ENCODE data around the gene KLHL30. TPM values are rescaled to one million over a fixed set of nuclear protein-coding genes. Genes with fewer than 3 reads are reported as not detected.

KLHL30 gene
- total and polyA plus RNA-seq, 2 experiments from 2014 or later: 0.07 TPM; not detected in 1

DNA sequence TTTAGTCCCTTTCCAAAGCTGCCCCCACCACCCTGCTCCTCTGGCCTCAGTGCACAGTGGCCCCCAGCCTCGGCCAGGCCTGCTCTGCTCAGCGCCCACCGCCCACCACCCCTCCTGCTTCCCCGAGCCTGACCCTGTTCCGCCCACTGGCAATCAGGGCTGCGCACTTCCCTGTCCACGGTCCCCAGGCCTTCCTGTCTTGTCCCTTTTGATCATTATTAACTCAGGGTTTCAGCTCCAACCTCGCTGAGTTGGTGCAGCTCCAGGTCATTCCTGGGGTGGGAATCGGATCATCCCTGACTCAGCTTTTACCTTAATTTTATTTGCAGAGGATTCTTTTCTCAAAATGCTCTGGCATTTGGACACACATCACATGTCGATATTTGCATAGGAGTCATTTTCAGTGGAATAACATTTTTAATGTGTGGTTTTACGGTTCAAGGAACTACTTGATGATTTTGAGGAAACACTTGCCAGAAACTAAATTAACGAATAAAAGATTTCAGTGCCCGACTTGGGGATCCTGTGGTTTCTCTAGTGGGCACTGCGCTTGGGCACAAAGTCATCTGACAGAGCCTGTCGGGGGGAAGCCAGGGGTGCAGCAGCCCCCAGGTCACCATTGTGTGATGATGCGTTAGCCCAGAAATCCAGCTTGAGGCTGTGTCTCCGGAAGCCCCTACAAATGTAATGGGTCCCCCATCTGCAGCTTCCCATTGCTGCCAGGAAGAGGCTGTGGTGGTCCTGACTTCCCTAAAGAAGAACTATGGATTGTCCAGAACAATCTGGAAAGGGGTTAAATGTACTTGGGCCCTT lies 39.4 kb upstream of the KLHL30 start:
- H3K79me2 ChIP-seq (replicated peaks; ENCODE audit: insufficient read depth): no peaks in the 10 kb centered on the region
- peaks cover 18% of the 10 kb centered on the region for H3K36me3 Mint-ChIP-seq (ENCODE audit: low read depth)
- peak overlapping the region; percentile 62; the same call in 1 of the 2 replicates for H3K4me2 ChIP-seq
- no peak overlapping the region for H3K27ac ChIP-seq (ENCODE audit: low read depth)
- H3K27me3 ChIP-seq (ENCODE audit: insufficient read depth): no peaks in the 10 kb centered on the region
- peaks cover 32% of the 10 kb centered on the region for H3K27me3 Mint-ChIP-seq (ENCODE audit: insufficient read depth, low read depth, poor library complexity)
- H3K4me1 ChIP-seq (ENCODE audit: insufficient read depth): peaks cover 23% of the 10 kb centered on the region
- H4K20me1 ChIP-seq (replicated peaks; ENCODE audit: insufficient read depth): no peaks in the 10 kb centered on the region
- TF ChIP-seq EZH2 (IDR thresholded peaks at IDR 0.05; ENCODE audit: low read depth, unreplicated experiment) (no peak), POLR2AphosphoS5 (IDR thresholded peaks at IDR 0.05; ENCODE audit: low read depth) (no peak), NANOG (IDR thresholded peaks at IDR 0.05; ENCODE audit: borderline replicate concordance) (no peak), JUNB (IDR thresholded peaks at IDR 0.05; ENCODE audit: unreplicated experiment) (no peak), ZNF331 (CRISPR knock-in tag; IDR thresholded peaks at IDR 0.05; ENCODE audit: low read depth) (no peak), STAT1 (IDR thresholded peaks at IDR 0.05; ENCODE audit: unreplicated experiment) (no peak), EZH2phosphoT487 (IDR thresholded peaks at IDR 0.05; ENCODE audit: unreplicated experiment) (no peak)
- TF ChIP-seq, protein P1, sequence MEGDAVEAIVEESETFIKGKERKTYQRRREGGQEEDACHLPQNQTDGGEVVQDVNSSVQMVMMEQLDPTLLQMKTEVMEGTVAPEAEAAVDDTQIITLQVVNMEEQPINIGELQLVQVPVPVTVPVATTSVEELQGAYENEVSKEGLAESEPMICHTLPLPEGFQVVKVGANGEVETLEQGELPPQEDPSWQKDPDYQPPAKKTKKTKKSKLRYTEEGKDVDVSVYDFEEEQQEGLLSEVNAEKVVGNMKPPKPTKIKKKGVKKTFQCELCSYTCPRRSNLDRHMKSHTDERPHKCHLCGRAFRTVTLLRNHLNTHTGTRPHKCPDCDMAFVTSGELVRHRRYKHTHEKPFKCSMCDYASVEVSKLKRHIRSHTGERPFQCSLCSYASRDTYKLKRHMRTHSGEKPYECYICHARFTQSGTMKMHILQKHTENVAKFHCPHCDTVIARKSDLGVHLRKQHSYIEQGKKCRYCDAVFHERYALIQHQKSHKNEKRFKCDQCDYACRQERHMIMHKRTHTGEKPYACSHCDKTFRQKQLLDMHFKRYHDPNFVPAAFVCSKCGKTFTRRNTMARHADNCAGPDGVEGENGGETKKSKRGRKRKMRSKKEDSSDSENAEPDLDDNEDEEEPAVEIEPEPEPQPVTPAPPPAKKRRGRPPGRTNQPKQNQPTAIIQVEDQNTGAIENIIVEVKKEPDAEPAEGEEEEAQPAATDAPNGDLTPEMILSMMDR (conservative IDR thresholded peaks at IDR 0.05; ENCODE audit: low read depth in 2 of 2): no peak
- no peaks in the 10 kb centered on the region for H3K36me3 ChIP-seq (ENCODE audit: insufficient read depth)
- peak overlapping the region; percentile 67; the same call in 1 of the 2 replicates for H3K27ac Mint-ChIP-seq
- H3K9me3 Mint-ChIP-seq: no peaks in the 10 kb centered on the region
- peaks cover 42% of the 10 kb centered on the region for H3K4me1 Mint-ChIP-seq
- ATAC-seq: no peak
- peaks cover 6% of the 10 kb centered on the region; the same call in 1 of the 2 replicates for H3F3A ChIP-seq (replicated peaks; ENCODE audit: low read depth)
- no peak overlapping the region for H3K4me3 Mint-ChIP-seq
- H3K4me3 ChIP-seq: no peak overlapping the region
- H3K9me2 ChIP-seq (ENCODE audit: insufficient read depth): no peaks in the 10 kb centered on the region
- H2AFZ ChIP-seq: no peak overlapping the region
- DNase-seq (ENCODE audit: low spot score): no peak

DNA sequence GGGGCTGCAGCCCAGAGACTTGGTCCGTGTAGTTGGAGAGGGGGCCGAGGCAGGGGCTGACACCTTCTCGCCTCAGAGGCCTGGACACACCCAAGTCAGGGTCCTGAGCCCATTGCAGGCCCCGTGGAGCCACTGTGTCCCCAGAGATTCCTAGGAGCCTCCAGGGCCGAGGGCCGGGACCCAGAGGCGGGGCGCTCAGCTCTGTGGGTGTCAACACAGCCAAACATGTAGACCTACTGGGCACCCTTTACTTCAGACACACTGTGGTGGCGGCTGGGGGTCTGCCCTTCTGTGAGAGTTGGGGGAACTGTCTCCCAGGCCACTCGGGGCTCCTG lies 38.8 kb upstream of the KLHL30 start:
- Histone ChIP-seq H3F3A (replicated peaks; ENCODE audit: low read depth) (peaks cover 6% of the 10 kb centered on the region; the same call in 1 of the 2 replicates), H3K4me2 (no peak overlapping the region), H3K9me2 (ENCODE audit: insufficient read depth) (no peaks in the 10 kb centered on the region), H3K79me2 (replicated peaks; ENCODE audit: insufficient read depth) (no peaks in the 10 kb centered on the region), H3K4me3 (no peak overlapping the region), H3K27ac (ENCODE audit: low read depth) (no peak overlapping the region), H3K27me3 (ENCODE audit: insufficient read depth) (no peaks in the 10 kb centered on the region), H3K36me3 (ENCODE audit: insufficient read depth) (no peaks in the 10 kb centered on the region), H2AFZ (no peak overlapping the region), H3K4me1 (ENCODE audit: insufficient read depth) (peaks cover 23% of the 10 kb centered on the region), H4K20me1 (replicated peaks; ENCODE audit: insufficient read depth) (no peaks in the 10 kb centered on the region)
- Mint-ChIP-seq H3K36me3 (ENCODE audit: low read depth) (peaks cover 13% of the 10 kb centered on the region), H3K9me3 (no peaks in the 10 kb centered on the region), H3K4me1 (peaks cover 41% of the 10 kb centered on the region), H3K27me3 (ENCODE audit: insufficient read depth, low read depth, poor library complexity) (peaks cover 35% of the 10 kb centered on the region), H3K27ac (no peak overlapping the region), H3K4me3 (no peak overlapping the region)
- ATAC-seq: no peak
- DNase-seq (ENCODE audit: low spot score): no peak
- no peak for TF ChIP-seq EZH2phosphoT487 (IDR thresholded peaks at IDR 0.05; ENCODE audit: unreplicated experiment)
